Measurements from ENCODE around the gene TRAPPC3L.
A peak's percentile ranks its signal among the peaks of the same experiment; 100 is the strongest.

Gene TRAPPC3L

GRCh38 chr6:116557893-116558292 lies 12.4 kb upstream of the TRAPPC3L start:
- DNase-seq (ENCODE audit: low read depth) = peak; percentile 94

DNA sequence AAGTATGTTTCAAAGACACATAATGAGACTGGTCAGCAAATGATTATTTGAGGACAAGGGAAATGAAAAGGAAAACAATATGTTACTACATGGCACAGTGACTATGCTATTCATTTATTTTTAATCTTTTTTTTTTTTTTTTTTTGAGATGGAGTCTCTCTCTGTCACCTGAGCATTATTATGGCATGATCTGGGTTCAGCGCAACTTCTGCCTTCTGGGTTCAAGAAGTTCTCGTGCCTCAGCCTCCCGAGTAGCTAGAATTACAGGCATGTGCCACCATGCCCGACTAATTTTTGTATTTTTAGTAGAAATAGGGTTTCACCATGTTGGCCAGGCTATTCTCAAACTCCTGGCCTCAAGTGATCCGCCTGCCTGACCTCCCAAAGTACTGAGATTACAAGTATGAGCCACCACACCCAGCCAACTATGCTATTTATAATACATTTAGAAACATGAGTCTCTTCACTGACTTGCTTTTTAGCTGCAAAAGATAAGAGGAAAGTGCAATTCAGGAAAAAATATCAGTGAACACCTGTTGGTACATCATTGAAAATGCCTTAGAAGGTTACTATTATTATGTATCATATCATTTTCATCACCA lies 11.4 kb upstream of the TRAPPC3L start:
- DNase-seq (ENCODE audit: low read depth) = no peak

GRCh38 chr6:116556065-116556464 lies 10.6 kb upstream of the TRAPPC3L start:
- peak; percentile 86 for DNase-seq (ENCODE audit: low read depth)

- no peak for DNase-seq (ENCODE audit: low read depth)
Measured at GRCh38 chr6:116553451-116553850, 8.0 kb upstream of the TRAPPC3L start, which contains the start of gene CALHM4. CALHM4 (plus strand) TSS chr6:116553751; CDS start chr6:116553794, 43 bp downstream.

DNA sequence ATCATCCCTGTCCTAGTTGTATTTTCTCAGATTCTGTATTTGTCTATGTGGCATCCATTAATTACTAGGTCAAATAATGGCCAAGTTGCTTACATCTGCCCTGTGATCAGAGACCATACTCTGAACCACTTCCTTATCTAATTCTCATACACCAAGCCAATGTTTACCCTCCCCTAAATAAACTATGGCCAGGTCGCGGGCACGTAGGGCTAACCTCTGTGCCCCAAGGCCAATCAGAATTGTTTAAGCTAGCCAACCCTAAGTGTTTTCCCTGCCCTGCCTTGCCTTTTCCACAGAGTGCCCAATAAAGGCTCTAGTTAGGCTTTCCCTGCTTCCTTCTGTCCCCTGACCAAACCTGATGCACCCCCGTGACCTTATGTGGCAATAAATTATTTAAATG lies 5.3 kb upstream of the TRAPPC3L start:
- DNase-seq (ENCODE audit: low read depth) = no peak

- DNase-seq (ENCODE audit: low read depth) = no peak
Measured at GRCh38 chr6:116547358-116547757, 1.9 kb upstream of the TRAPPC3L start.

DNA sequence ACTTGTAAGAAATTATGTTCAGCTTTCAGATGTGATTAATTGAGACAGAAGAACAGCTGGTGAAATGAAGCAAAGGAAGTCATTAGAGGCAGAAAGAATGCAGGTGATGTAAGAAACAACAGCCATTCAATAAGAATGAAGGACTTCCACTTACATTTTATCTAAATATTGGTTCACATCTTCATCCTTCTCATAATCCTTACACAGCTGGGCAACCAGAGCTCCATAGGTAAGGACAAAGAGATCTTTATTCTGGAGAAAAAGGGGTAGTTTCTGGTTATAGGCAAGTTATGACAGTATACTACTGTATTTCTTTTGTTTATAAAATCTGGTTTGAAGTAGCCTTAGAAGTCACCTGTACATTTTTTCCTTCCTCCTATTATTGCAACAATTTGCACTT lies 2.3 kb downstream of the TRAPPC3L start:
- no peak for DNase-seq (ENCODE audit: low read depth)

GRCh38 chr6:116542426-116542825 lies 3.1 kb downstream of the TRAPPC3L start:
- DNase-seq (ENCODE audit: low read depth) = no peak

GRCh38 chr6:116536216-116536621 lies 9.3 kb downstream of the TRAPPC3L start:
- DNase-seq (ENCODE audit: low read depth) = no peak

DNA sequence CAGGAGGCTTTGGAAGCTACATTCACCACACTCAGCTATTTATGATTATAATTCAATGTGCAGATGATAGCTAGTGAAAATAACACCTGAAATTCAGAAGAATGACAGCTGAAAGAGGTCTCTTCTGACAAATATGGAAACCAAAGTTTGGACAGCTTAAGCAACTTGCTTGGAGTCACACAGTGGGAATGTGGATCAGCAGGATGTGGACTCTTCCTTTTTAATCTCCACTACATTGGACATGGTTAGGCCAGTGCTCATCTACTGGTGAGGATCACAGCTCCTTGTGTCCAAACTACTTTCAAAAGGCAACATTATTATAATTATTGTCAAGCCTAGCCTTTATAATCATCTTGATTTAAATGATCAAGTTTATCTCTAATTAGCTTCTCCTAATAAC lies 10.4 kb downstream of the TRAPPC3L start:
- no peak for DNase-seq (ENCODE audit: low read depth)

- DNase-seq (ENCODE audit: low read depth) = no peak
Measured at GRCh38 chr6:116533233-116533957, 12.1 kb downstream of the TRAPPC3L start.

- DNase-seq (ENCODE audit: low read depth) = no peak
Measured at GRCh38 chr6:116531675-116532570, 13.6 kb downstream of the TRAPPC3L start.

DNA sequence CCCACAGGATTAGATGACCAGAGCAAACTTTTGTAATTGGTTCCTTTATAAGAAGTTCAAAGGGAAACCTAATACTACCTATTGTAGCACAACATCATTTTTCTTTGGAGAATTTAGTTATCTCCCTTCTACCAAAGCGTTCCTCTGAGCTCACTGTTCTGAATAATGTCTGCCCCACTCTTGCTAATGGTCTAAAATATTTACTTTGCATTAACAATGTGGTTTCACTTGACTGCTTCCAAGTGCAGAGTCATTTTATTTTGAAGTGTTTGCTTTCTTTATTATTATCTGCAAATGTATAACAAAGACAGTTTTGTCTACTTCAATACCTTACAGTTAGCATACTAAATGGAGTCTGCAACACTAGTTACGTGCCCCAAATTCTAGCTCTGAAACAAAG lies 15.0 kb downstream of the TRAPPC3L start:
- DNase-seq (ENCODE audit: low read depth) = no peak

GRCh38 chr6:116529466-116530290 lies 15.8 kb downstream of the TRAPPC3L start:
- DNase-seq (ENCODE audit: low read depth) = no peak

DNA sequence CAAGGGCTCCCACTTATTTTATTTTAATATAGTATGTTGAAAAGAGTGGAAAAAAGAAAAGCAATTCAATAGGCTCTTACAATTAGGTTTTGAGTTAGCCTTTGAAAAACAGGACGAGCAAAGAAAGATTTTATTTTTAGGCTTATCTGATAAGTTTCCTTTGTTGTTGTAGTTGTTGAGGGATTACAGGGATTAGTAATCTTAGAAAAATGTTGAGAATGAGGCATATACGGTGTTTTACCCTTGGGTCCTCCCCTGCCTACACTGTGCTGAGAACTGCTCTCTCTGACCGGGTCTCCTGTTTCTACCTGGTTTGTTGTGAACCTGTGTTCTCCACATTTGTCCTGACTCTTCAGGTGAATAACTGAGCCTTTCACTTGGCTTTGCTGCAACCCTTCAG lies 16.7 kb downstream of the TRAPPC3L start:
- no peak for DNase-seq (ENCODE audit: low read depth)

- DNase-seq (ENCODE audit: low read depth) = no peak
Measured at GRCh38 chr6:116528133-116528532, 17.4 kb downstream of the TRAPPC3L start.

- no peak for DNase-seq (ENCODE audit: low read depth)
Measured at GRCh38 chr6:116524236-116524635, 21.2 kb downstream of the TRAPPC3L start.

DNA sequence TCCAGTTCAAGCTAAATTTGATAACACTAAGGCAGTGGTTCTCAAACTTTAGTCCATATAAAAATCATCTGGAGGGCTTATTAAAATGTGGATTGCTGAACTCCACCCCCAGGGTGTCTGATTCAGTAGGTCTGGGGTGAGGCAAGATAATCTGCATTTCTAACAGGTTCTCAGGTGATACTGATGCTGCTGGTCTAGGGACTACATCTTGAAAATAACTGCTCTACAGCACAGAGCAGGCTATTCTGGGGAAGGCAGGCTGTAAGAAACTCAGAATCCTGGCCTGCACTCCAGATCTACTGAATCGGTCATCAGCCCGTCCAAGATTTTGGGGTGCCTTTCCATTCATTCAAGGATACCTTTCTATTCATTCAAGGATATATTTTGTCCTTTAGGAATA lies 22.6 kb downstream of the TRAPPC3L start:
- DNase-seq (ENCODE audit: low read depth) = no peak

- DNase-seq (ENCODE audit: low read depth) = no peak
Measured at GRCh38 chr6:116518621-116519368, 26.7 kb downstream of the TRAPPC3L start.

DNA sequence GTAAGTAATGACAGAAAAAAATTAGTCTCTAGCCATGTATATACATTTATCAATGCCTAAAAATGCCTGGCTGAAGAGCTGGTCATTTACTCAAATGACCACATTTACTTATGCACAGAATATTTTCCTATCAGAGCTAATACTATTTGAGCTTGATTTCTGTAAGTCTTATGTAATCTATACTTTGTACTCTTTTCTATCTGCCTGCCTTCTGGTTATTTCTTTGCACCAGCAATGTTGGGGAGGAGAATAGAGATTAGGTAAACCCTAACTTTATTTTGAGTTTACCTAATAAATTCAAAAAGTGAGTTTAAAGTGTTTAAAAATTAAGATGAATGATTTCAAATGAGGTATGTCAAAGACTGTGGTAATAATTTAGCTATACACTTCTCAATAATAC lies 30.3 kb downstream of the TRAPPC3L start:
- DNase-seq (ENCODE audit: low read depth) = no peak

DNA sequence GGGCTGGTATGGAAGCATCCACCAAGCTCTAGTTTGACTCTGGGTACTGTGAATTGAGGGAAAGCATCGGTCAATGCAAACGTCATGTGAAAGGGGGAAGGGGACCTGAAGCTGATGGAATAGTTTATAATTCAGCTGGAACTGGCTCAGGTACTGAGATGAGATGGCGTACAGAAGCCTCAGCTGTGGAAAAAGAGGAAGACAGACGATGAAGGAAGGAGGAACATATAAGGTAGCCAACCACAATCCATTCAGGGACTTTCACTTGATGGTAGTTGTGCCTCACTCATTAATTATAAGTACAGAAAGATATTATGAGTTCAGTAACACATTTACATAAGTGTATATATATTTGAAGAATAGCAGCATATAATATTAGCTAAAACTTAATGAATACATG lies 31.4 kb downstream of the TRAPPC3L start:
- no peak for DNase-seq (ENCODE audit: low read depth)
